Measurements from ENCODE around the gene IL12RB1.

DNA sequence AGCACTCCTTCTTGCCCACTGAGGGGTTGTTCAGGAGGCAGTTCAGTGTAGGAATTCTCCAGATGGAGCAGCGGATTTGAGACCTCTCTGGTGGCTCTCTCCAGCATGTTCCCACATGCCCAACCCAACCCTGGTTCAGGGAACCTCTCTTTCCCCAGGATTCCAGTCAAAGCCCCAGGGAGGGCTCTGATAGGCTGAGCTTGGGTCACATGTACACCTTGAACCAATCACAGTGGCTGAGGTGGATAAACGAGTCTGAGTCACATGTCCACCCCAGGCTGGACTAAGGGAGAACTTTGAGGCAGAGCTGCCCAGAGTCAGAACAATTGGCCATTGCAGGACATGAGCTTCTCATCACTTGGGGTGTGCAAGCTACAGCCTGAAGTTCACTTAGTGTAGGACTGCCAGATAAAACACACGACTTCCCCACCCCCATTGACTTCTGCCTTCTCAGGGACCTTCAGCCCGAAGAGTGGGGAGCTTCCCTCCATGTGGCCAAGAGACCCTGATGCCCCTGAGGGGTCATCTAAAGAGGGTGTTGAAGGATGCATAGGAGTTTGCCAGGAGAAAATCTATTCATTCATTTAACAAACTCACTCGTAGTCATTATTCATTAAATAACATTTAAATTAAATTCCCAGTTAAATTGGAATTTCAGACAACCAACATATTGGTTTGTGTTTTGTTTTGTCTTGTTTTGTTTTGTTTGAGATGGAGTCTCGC is 6.9 kb upstream of the IL12RB1 start:
- TF ChIP-seq CTCF (conservative IDR thresholded peaks at IDR 0.05; ENCODE audit: low read length) (no peak), EZH2phosphoT487 (IDR thresholded peaks at IDR 0.05; ENCODE audit: borderline replicate concordance, low read depth, low read length) (no peak)

All from OCI-LY7 (cell line).